Measurements from ENCODE around the gene NELFCD. TPM values are rescaled to one million over a fixed set of nuclear protein-coding genes. Genes with fewer than 3 reads are reported as not detected.
"Not testable (repeated sequence)": the region's sequence is repeated elsewhere in the genome, so short reads cannot be mapped to it uniquely, and the experiment has no call there.

The NELFCD gene
- total RNA-seq, 1 donor from 2014 or later = 85.7 TPM

DNA sequence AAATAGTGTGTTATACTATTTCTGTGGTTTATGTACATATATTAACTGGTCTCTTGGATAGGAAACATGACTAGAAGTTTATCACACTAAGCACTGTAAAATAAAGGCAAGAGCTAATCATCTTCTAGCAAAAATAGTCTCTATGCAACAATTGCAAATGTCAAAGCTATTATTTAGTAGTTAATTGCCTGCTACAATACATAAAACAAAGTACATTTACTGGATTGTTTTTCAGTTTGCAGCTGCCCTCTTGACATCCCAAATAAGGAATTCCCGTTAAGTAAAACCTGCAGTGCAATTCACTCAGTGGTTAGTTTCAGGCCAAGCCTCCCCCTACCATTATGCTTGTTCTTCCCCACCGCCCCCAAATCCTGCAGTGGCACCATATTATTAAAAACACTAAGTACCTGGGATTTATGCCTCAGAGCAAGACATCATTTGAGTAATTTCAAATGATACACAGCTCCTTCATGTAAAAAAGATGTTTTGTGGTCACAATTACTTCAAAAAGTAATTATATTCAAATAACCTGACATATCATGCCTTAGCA lies 52.6 kb downstream of the NELFCD start:
- Histone ChIP-seq H3K4me3 (no peak overlapping the region), H3K27me3 (no peaks in the 10 kb centered on the region), H3K27ac (no peak overlapping the region), H3K9me3 (no peaks in the 10 kb centered on the region), H3K36me3 (peaks cover 0 to 63% of the 10 kb centered on the region in 2 donors), H3K4me1 (peaks cover 33% of the 10 kb centered on the region)
- no peak for DNase-seq (ENCODE audit: extremely low spot score in 2 of 2)
- TF ChIP-seq, protein P1, sequence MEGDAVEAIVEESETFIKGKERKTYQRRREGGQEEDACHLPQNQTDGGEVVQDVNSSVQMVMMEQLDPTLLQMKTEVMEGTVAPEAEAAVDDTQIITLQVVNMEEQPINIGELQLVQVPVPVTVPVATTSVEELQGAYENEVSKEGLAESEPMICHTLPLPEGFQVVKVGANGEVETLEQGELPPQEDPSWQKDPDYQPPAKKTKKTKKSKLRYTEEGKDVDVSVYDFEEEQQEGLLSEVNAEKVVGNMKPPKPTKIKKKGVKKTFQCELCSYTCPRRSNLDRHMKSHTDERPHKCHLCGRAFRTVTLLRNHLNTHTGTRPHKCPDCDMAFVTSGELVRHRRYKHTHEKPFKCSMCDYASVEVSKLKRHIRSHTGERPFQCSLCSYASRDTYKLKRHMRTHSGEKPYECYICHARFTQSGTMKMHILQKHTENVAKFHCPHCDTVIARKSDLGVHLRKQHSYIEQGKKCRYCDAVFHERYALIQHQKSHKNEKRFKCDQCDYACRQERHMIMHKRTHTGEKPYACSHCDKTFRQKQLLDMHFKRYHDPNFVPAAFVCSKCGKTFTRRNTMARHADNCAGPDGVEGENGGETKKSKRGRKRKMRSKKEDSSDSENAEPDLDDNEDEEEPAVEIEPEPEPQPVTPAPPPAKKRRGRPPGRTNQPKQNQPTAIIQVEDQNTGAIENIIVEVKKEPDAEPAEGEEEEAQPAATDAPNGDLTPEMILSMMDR (IDR thresholded peaks at IDR 0.05) = no peak
- TF ChIP-seq POLR2A (IDR thresholded peaks at IDR 0.05) (no peak), POLR2AphosphoS5 (IDR thresholded peaks at IDR 0.05; ENCODE audit: insufficient read depth in 1 of 2, low read depth in 1 of 2) (no peak)
- intact Hi-C loops (cut with DNase I) = loop anchor here (5.0 kb wide), 1 partner anchor 141 kb away; no protein-coding TSS in a partner anchor

DNA sequence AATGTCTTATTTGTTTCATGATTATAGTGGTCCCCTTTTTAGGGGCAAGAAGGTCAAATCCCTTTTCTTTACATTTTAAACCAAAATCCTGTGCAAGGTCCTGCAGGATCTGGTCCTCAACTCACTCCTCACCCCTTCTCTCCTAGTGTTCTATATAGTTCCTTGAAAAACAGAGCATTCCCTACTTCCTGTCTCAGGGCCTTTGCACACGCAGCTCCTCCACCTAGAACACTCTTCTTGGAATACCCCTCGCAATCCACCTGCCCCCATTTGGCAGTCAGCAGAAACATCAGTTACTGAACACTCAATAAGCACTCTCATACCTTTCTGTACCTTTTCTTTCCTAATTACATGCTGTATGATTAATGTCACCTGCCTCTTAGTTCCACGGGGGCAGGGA lies 54.3 kb downstream of the NELFCD start:
- Histone ChIP-seq H3K36me3 (peaks cover 0 to 48% of the 10 kb centered on the region in 2 donors), H3K4me1 (peaks cover 23% of the 10 kb centered on the region), H3K4me3 (no peak overlapping the region), H3K27me3 (no peaks in the 10 kb centered on the region), H3K27ac (no peak overlapping the region), H3K9me3 (no peaks in the 10 kb centered on the region)
- intact Hi-C loops (cut with DNase I) = no loop called here
- no peak for DNase-seq (ENCODE audit: extremely low spot score in 2 of 2)
- TF ChIP-seq, protein P1 (IDR thresholded peaks at IDR 0.05) = no peak
- TF ChIP-seq POLR2AphosphoS5 (IDR thresholded peaks at IDR 0.05; ENCODE audit: insufficient read depth in 1 of 2, low read depth in 1 of 2) (no peak), POLR2A (IDR thresholded peaks at IDR 0.05) (no peak)

GRCh38 chr20:59037386-59037785 lies 56.3 kb downstream of the NELFCD start:
- intact Hi-C loops (cut with DNase I) = no loop called here
- TF ChIP-seq POLR2A (IDR thresholded peaks at IDR 0.05) = no peak
- H3K27me3 ChIP-seq = no peaks in the 10 kb centered on the region
- no peak overlapping the region for H3K27ac ChIP-seq
- H3K9me3 ChIP-seq = no peaks in the 10 kb centered on the region
- peaks cover 28% of the 10 kb centered on the region for H3K4me1 ChIP-seq
- no peak for DNase-seq (ENCODE audit: extremely low spot score in 2 of 2)
- H3K4me3 ChIP-seq = no peak overlapping the region
- peaks cover 0 to 47% of the 10 kb centered on the region in 2 donors for H3K36me3 ChIP-seq

DNA sequence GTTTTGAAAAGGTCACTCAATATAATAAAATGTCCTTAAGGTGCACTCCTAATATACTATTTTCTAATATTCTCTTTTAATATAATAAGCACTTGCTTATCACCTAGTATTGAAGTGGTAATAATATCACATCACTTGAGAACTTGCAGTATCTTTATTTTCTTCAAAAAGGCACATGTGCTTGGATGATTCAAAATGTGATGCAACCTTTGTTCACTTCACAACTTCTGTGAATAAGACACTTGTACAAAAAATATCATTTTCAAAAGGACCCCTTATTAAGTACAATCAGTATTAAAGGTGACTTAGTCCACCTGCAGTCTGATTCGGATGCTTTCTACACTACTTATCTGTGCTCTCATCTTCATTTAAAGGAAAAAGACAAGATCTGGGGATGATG lies 58.2 kb downstream of the NELFCD start:
- Histone ChIP-seq H3K4me1 (peaks cover 33% of the 10 kb centered on the region), H3K9me3 (no peaks in the 10 kb centered on the region), H3K27ac (no peak overlapping the region), H3K4me3 (no peak overlapping the region), H3K27me3 (no peaks in the 10 kb centered on the region), H3K36me3 (peaks cover 0 to 39% of the 10 kb centered on the region in 2 donors)
- DNase-seq (ENCODE audit: extremely low spot score in 2 of 2) = no peak
- intact Hi-C loops (cut with DNase I) = no loop called here
- TF ChIP-seq POLR2AphosphoS5 (IDR thresholded peaks at IDR 0.05; ENCODE audit: insufficient read depth in 1 of 2, low read depth in 1 of 2) (no peak), POLR2A (IDR thresholded peaks at IDR 0.05) (no peak)
- TF ChIP-seq, protein P1 (IDR thresholded peaks at IDR 0.05) = no peak

DNA sequence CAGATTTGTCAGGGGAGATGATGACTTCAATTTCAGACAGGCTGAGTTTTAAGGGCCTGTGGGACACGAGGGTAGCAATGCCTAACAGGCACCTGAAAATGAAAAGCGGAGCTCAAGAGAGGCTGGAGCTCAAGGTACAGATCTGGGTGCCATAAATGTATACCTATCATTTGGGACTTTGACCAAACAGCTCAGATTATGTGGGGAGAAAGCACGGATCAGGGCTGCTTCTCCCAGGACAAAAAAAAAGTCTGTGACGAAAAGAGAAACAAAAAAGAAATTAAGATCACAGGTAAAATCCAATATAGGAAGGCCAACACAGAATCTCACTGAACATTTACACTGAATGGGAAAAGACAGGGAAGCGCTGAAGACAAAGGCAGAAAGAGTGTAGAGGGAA lies 59.6 kb downstream of the NELFCD start:
- Histone ChIP-seq H3K9me3 (no peaks in the 10 kb centered on the region), H3K27ac (no peak overlapping the region), H3K4me1 (peaks cover 33% of the 10 kb centered on the region), H3K27me3 (no peaks in the 10 kb centered on the region), H3K4me3 (no peak overlapping the region), H3K36me3 (peaks cover 0 to 27% of the 10 kb centered on the region in 2 donors)
- intact Hi-C loops (cut with DNase I) = loop anchor here (5.0 kb wide), 1 partner anchor 58 kb away; the partner anchor contains the start of gene NELFCD
- TF ChIP-seq POLR2A (IDR thresholded peaks at IDR 0.05) (no peak), POLR2AphosphoS5 (IDR thresholded peaks at IDR 0.05; ENCODE audit: insufficient read depth in 1 of 2, low read depth in 1 of 2) (no peak)
- TF ChIP-seq, protein P1 (IDR thresholded peaks at IDR 0.05) = no peak
- DNase-seq (ENCODE audit: extremely low spot score in 2 of 2) = no peak

DNA sequence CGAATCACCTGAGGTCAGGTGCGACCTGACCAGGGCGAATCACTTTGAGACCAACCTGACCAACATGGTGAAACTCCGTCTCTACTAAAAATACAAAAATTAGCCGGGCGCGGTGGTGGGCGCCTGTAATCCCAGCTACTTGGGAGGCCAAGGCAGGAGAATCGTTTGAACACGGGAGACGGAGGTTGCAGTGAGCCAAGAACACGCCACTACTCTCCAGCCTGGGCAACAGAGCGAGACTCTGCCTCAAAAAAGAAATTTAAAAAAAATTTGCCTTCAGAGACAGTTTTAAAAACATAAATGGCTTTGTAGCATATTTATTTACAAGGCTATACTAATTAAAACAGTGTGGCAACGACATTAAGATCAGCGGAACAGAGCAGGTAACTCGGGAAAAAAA lies 60.4 kb downstream of the NELFCD start:
- intact Hi-C loops (cut with DNase I) = loop anchor here (5.0 kb wide), 1 partner anchor 59 kb away; the partner anchor contains the start of gene NELFCD
- peak overlapping the region; percentile 73 to 91 for H3K4me3 ChIP-seq
- H3K27ac ChIP-seq; H3K27me3 ChIP-seq; DNase-seq (ENCODE audit: extremely low spot score in 2 of 2); H3K9me3 ChIP-seq: not testable (repeated sequence)
- peaks cover 0 to 19% of the 10 kb centered on the region in 2 donors for H3K36me3 ChIP-seq
- peaks cover 33% of the 10 kb centered on the region for H3K4me1 ChIP-seq
